SH-SY5Y (cell line): ENCODE measurements around the gene CT55.

Experiments
- GATA2 ChIP-seq: IDR thresholded peaks from 2 replicates; pipeline ENCODE4 v1.6.1; 2011; ENCODE audit warnings: mild to moderate bottlenecking, low read depth, low read length
- GATA3 ChIP-seq: IDR thresholded peaks from 2 replicates; pipeline ENCODE4 v1.6.1; 2011; ENCODE audit warnings: low read depth, mild to moderate bottlenecking, low read length, moderate library complexity

GRCh38 chrX:135200297-135200696 lies 29.1 kb upstream of the CT55 start:
- TF ChIP-seq GATA3 (no peak), GATA2 (no peak)
